Measurements from ENCODE around the gene FXN. TPM values are rescaled to one million over a fixed set of nuclear protein-coding genes. Genes with fewer than 3 reads are reported as not detected.
A peak's percentile ranks its signal among the peaks of the same experiment; 100 is the strongest.
"Not testable (repeated sequence)": the region's sequence is repeated elsewhere in the genome, so short reads cannot be mapped to it uniquely, and the experiment has no call there.

The FXN gene
- polyA plus RNA-seq, 3 donors = 17.2 to 20.9 (median 17.9) TPM

DNA sequence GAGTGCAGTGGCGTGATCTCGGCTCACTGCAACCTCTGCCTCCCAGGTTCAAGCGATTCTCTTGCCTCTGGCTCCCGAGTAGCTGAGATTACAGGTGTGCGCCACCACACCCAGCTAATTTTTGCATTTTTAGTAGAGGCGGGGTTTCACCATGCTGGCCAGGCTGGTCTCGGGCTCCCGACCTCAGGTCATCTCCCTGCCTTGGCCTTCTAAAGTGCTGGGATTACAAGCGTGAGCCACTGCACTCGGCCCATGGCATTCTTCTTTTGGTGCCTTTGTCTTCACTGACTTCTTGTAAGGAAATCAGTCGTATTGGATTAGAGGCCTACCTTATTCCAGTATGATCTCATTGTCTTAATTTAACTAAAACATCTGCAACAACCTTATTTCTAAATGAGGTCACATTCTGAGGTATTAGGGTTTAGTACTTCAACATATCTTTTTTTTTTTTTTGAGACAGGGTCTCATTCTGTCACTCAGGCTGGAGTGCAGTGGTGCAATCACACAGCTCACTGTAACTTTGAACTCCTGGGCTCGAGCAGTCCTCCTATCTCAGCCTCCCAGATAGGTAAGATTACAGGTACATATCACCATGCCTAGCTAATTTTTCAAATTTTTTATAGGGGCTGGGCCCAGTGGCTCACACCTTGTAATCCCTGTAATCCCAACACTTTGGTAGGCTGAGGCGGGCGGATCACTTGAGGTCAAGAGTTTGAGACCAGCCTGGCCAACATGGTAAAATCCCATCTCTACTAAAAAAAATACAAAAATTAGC is 59.0 kb downstream of the FXN start:
- not testable (repeated sequence) for DNase-seq

DNA sequence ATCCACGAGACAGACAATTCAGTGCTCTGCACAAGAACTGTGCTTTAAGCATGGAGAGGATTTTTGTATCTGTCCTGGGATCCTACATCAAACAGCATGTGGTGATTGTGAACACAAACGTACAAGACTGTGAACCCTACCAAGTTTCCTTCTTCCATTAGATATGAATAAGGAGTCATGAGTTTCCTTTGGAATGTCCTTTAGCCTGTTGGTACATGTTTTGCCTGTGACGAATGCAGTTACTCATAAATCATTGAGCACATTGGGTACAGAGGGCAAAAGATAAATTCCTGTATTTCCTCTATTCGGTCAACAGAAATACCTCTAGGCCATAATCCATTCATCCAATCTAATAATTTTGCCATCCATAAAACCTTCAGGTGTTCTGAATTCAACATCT is 61.5 kb downstream of the FXN start:
- peak; percentile 40 for DNase-seq

DNA sequence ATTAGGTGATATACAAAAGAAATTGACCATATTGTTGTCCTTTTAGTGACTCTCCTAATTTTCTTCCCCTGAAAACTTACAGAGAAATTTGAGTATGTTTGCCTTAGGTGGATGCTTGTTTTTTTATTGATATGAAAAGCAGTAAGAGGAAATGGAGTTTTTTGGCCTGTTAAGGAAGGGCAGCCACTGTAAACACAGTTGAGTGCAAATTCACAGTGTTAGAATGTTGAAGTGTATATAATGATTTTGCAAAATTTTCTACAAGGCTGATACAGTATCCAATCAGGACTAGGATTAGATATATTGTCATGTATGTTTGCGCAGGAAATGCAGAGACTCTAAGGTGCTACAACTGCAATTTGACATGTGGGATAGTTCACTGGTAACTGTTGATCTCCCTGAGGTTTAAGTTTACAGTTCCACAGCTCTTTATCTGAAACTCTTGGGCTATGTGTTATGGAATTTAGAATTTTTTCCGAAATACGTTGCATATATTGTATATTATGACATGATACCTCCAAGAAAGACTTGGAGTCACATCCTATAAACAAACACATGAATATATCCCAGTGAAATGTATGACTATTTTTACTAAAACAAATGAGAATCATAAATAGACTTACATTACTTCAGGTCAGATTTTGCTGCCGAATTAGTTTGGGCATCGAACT is 62.5 kb downstream of the FXN start:
- DNase-seq = no peak

DNA sequence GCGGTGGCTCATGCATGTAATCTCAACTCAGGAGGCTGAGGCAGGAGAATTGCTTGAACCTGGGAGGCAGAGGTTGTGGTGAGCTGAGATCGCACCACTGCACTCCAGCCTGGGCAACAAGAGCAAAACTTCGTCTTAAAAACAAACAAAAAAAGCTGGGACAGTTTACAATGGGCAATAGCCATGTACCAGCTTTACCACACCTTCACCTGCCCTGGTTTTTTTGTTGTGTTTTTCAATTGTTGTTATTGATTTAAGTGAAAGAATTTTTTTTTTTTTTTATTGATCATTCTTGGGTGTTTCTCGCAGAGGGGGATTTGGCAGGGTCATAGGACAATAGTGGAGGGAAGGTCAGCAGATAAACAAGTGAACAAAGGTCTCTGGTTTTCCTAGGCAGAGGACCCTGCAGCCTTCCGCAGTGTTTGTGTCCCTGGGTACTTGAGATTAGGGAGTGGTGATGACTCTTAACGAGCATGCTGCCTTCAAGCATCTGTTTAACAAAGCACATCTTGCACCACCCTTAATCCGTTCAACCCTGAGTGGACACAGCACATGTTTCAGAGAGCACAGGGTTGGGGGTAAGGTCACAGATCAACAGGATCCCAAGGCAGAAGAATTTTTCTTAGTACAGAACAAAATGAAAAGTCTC is 67.9 kb downstream of the FXN start:
- DNase-seq = not testable (repeated sequence)

DNA sequence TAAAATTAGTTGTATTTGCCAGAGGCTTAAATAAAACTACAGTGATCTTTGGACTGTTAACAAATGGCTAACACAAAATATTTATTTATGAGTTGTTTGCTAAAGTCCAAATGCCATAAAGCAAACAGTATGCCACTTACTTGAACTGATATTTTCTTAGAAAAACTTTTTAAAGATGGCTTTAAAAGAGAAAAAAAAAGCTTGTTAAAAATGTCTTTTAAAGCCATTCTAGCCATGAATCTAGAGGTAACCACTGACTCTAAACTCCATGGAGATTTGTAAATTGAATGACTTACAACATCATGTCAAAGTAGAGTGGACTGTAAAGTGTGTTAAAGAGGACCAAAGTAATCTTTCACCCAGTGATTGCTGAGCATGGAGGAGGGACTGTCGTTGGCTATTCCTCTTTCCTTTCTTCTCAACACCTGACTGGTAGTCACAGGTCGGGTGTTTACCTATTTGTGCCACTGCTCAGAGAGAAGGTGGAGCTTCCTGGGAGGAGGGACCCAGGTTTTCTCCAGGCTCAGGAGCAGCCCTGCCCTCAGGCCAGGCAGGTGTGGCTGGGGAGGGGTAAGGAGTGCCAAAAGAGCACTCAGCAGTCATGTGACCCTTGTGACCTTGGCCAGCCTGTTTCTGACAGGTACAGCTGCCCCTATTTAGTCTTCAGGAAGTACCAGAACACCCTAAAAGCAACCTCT is 69.4 kb downstream of the FXN start:
- DNase-seq = no peak

DNA sequence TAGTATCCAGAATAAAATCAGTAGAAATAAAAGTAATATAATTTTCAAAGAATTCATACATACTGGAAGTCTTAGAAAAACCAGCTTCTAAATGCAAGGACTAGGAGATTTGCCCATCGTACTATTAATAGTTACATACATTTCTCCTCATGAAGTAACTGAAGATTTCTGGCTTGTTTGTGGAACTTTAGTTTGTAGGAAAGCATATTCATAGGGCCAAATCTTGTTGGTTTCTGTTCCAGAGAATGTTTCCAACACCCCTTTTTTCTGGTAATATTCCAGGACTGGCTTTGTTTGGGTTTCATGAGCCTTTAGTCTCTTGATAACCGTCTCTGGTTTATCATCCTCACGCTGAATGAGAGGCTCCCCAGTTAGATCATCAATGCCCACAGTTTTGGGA is 72.2 kb downstream of the FXN start:
- DNase-seq = no peak

DNA sequence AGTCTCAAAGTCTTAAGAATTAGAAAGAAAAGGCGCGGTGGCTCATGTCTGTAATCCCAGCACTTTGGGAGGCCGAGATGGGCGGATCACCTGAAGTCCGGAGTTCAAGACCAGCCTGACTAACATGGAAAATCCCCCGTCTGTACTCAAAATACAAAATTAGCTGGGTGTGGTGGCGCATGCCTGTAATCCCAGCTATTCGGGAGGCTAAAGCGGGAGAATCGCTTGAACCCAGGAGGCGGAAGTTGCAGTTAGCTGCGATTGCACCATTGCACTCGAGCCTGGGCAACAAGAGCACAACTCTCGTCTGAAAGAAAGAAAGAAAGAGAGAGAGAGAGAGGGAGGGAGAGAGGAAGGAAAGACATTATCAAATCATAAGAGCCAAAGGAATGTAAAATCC is 73.2 kb downstream of the FXN start:
- DNase-seq = not testable (repeated sequence)

DNA sequence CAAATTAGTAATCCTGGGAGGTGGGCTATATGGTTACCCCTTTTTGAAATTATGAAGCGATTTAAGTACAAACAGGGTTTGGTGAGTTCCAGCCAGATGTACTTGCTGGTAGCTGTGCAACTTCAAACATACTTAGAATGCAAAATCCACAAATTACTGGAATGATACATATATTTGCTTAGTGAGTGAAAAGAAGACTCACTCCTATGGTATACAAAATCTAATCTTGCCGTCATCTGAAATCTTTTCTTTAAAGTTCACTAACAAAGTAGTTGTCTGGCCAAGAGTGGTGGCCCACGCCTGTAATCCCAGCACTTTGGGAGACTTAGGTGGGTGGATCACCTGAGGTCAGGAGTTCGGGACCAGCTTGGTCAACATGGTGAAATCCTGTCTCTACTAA is 73.6 kb downstream of the FXN start:
- no peak for DNase-seq

DNA sequence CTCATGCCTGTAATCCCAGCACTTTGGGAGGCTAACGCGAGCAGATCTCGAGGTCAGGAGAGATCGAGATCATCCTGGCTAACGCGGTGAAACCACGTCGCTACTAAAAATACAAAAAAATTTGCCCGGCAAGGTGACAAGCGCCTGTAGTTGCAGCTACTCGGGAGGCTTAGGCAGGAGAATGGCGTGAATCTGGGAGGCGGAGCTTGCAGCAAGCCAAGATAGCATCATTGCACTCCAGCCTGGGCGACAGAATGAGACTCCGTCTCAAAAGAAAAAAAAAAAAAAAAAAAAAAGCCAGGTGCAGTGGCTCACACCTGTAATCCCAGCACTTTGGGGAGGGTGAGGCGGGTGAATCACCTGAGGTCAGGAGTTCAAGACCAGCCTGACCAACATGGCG is 77.1 kb downstream of the FXN start:
- not testable (repeated sequence) for DNase-seq

DNA sequence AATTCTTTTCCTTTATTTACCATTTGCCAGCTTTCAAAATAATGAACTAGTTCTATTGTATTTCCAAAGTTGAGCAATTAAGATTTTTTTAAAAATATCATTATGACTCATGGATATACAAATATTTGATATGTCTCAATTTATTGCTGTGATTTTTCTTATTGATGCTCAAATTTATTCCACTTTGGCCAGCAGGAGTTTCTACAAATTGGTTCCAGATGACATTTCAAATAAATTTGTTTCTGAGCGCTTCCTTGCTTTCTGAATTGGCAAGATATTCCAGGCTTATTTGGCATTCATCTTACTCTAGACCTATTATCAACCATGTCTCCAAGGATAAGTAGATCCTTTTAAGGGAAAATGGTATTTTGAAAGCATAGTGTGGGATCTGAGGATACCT is 80.1 kb downstream of the FXN start:
- DNase-seq = no peak

DNA sequence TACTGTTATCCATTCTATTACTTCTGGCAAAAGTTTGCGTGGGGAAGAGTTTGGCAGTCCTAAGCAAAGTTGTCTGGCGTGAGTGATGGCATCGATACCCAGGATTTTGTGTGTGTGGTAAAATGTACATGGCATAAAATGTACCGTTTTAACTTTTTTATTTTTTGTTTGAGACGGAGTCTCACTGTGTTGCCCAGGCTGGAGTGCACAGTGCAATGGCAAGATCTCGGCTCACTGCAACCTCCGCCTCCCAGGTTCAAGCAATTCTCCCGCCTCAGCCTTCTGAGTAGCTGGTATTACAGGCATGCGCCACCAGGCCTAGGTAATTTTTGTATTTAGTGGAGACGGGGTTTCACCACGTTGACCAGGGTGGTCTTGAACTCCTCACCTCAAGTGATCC is 83.1 kb downstream of the FXN start:
- no peak for DNase-seq

DNA sequence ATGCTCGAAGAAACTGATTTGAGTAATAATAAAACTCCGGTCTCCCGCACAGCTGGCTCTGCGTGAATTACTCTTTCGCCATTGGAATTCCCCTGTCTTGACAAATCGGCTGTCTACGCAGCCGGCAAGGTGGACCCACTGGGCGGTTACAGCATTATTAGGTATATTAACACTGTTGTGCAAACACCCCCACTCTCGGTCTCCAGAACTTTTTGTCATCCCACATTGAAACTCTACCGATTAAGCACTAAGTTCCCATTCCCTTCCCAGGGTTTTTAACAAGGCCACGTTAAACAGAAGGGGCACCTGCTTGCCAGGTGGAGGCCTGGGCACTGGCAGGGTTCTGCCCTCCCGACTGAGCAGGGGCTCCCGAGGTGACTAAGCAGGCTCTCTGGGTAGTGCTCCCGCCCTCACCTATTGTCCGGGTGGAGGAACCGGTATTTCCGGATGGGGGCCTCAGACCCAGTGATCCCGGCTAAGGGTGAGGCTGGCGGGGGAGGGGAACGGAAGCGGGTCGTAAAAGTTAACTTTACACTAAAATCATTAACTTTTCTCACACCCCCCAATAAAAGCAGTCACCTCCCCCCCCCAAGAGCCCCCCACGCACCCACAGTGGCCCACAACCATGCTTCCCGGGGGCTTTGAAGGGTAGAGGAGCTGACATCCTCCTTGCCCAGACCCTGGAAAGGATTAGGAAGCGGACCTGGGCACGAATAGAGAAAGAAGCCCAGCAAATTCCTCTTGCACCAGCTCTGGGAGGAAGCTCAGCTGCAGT is 85.0 kb downstream of the FXN start:
- peak; percentile 85 for DNase-seq

DNA sequence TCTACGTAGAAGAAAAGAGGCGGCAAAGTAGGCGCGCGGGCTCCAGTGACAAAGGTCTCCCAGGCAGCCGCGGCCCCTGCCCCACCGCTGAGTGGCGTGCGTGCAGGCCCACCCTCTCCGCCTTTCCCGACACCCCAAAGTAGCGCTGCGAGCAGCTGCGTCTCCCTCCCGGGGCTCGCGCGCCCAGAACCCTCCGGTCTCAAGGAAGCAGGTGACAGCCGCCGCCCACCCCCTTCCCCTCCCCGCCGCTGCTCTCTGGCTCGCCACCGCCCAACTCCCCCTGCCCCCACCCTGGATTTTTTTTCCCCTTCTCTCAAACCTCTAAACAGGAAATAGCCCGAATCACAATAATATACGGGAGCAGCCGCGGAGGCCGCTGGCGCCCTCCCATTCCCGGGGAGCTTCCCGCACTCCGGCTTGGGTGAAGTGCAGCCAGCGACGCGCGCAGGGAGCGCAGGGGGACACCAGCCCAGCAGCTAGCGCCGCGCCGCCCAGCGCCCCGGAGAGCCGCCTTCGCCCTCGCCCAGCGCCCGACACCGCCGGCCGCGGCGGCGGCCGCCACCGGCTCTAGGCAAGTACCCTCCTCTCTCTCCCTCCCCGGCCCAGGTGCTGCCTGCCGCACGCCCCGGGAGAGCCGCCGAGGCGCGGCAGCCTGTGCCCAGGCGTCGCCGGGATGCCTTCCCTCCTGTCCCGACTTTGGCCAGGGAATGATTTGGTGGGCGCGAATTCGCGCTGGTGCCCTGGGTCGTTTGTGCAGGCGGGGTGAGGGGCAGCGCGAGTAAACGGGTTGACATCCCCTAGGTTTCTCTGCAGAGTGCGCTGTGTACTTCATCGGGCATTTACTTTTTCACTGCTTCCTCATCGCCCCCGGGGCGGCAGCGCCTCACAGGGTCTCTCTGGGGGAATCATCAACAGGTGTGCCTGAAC is 85.9 kb downstream of the FXN start:
- DNase-seq = peak; percentile 54

DNA sequence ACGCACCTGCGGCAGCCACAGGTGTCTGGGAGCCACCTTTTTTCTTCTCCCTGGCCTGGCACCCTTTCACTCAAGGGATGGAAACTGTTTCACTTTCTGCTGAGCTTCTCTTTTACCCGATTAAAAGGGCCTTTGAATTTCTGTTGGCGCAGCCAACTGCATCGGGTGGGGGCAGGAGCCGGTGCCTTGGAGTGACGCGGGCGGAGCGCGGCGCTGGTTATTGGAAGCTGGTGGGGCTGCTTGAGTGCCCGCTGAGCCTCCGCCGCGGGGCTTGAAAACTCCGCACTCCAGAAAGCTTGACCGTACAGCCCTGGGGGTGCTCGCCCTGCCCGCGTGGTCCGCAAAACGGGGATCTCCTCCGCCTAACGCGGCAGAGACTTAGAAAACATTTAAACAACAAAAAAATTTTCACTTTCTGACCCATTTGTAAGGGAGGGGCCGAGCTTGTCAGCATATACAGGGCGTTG is 86.6 kb downstream of the FXN start:
- DNase-seq = peak; percentile 73

DNA sequence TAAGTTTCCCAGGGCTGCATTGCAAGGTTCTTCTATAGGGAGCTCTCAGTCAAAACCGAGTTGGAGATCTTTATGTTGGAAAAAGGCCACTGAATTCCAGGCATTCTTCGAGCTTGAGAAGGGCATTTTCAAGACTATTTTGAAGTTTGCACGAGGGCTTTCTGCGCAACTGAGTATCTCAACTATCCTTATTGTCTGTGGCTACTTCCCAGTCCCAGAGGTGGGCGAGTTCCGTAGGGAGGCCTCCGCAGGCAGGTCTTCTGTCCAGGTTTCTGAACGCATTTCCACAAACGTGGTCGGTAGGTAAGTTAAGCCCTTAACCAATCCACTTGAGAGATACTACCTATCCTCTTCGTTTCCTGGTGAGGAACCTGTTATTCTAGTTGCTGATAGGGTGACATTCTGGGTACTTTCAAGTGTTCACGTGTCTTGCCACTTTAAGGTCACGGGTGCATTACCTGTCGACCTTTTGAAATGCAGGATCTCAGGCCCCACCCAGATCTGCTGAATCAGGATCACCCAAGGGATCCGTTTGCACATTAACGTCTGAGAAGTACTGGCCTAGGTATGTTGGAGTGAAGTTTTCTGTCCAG is 87.1 kb downstream of the FXN start:
- peak; percentile 36 for DNase-seq

DNA sequence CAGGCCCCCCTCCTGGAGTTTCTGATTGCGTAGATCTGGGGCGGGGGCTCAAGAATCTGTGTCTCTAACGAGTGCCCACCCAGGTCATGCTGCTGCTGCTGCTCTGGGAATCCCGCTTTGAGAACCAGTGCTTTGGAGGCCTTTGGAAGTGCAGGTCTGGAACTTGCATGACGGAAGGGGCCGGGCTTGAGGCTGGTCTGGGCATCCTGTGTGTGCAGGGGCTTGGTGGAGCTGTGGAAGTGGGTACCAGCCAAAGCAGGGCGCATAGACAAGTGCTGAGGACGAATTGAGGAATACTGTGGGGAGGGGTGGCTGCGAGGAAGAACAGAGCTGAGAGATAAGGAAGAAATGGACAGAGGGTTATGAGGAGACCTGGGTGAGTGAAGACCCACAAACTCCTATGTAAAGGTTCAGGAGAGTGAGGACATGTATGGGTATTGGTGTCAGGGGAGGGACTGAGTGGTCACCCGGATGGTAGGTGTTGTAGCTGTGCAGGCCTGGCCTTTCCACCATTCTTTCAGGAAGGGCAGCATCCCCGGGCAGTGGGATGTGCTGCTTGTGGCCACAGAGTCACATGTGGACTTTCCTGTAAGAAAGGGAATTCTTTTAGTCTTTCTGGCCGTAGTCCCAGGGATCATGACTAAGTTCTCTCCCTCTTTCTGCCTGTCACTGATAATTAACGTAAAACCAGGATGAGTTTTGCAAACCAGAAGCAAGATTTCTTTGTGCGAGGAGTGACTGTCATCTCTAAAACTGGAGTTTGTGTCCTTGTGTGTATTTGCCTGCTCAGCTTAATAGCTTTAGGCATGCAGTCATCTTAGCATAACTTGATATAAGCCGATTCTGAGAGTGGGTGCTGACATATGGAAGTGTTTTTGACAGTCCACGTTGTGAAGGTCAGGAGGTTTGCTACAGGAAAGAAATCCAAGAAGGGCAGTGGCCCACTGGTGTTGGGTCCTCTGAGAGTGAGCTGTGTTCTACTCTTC is 95.2 kb downstream of the FXN start:
- DNase-seq = no peak

DNA sequence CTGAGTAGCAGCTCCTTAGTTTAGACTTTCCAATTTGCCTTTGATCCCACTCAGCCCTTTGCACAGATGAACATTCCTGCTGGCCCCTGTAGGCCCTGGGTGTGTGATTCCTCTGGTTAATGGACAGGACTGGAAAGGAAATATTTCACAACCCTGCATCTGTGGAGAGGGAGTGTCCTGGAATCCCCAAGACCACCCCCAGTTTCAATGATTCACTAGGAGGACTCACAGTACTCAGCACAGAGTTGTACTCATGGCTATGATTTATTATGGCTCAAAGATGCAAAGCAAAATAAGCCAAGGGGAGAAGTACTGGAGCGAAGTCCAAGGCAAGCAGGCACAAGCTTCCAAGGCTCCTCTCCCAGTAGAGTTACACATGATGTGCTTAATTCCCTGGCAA is 96.1 kb downstream of the FXN start:
- DNase-seq = peak; percentile 43

DNA sequence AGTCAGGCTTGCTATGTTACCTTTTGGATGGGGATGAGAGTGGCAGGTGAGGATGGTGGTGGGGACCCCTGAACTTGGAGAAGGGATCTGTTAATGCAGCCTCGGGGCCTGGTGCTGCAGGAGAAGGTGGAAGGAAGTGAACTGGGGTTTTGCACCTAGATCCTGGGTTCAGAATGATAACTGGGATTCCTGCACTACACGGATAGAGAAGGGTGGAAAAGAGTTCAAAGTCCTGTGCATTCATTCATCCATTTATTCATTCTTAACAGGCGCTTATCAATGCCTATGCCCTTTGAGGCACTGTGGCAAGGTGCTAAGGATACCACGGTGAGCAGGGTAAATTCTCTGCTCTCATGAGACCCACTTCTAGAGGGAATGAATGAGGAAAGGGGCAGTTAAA is 96.8 kb downstream of the FXN start:
- DNase-seq = no peak

DNA sequence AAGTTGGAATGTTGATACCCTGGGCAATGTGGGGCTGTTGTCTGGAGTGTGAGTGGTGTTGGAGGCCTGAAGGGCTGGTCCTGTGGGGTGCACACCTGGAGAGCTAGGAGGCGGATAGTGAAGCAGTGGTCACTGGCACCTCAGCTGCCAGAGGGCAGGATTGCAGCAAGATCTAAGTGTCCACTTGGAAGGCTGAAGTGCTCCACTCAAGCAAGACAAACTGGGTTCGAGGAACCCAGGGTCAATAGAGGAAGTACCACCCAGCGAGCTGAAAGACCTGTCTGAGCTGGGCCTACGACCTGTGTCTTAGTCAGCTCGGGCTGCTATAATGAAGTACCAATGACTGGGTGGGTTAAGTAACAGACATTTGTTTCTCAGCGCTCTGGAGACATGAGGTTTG is 98.9 kb downstream of the FXN start:
- DNase-seq = no peak
